ENCODE data around the gene TBC1D1.

- TF ChIP-seq CTCF (IDR thresholded peaks at IDR 0.05; ENCODE audit: insufficient read depth, low read depth, low read length) (no peak), EZH2 (IDR thresholded peaks at IDR 0.05; ENCODE audit: insufficient read depth, low read length) (no peak)
Observed at GRCh38 chr4:38024206-38024509, 133.3 kb downstream of the TBC1D1 start.

All from astrocyte (in vitro differentiated cells and primary cell).